NCI-H524 treated with DMSO at 0.1 percent for 48 hours (cell line): ENCODE results near the gene OMP.
"Not testable (repeated sequence)": the region's sequence is repeated elsewhere in the genome, so short reads cannot be mapped to it uniquely, and the experiment has no call there.

Source experiments
- DNase-seq: peaks from one replicate; lab custom pipeline; 2025; lab: John Stamatoyannopoulos, UW

The OMP gene

DNA sequence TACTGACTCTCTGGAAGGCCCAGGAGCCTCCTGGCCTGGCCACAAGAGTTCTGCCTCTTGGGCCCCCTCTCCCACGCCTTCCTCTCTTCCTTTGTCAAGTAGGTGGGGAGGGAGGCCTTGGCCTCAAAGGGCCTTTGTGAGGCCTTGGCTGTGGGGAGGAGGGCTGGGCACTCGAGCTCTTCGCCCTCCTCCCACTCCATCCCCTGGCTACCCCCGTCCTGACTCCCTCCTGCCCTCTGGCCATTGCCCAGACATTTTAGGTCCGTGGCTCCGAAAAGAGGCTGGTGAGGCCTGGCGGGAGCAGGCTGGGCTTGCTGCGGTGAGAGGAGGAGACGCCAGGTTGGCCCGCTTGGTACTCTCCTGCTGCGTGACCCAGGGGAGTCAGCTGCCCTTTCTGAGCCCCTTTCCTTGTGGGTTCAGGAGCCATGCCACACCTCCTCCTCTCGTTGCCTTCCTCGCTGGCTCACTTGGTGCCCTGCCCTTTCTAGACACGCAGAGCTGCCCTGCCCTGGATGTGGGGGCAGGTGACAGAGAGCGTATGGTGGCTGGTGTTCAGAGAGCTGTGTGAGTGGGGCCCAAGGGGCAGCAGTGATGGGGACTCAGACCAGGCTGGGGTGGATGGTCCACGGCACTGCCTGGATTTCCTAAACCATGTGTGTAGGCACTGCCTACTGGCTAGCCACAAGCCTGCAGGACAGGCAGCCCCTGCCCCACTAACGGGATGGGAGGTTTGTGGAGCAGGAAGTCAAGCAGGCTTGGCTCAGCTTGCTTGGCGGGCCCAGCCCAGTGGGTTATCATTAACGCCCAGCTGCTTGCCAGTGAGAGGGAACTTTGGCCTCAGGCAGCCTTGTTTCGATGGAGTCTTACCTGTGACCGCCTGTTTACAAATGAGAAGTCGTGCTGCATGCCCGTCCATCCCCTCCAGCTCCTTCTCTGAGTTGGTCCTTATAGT is 15.8 kb upstream of the OMP start:
- DNase-seq, result no peak

GRCh38 chr11:77087723-77088225 is 14.9 kb upstream of the OMP start:
- DNase-seq, result no peak

DNA sequence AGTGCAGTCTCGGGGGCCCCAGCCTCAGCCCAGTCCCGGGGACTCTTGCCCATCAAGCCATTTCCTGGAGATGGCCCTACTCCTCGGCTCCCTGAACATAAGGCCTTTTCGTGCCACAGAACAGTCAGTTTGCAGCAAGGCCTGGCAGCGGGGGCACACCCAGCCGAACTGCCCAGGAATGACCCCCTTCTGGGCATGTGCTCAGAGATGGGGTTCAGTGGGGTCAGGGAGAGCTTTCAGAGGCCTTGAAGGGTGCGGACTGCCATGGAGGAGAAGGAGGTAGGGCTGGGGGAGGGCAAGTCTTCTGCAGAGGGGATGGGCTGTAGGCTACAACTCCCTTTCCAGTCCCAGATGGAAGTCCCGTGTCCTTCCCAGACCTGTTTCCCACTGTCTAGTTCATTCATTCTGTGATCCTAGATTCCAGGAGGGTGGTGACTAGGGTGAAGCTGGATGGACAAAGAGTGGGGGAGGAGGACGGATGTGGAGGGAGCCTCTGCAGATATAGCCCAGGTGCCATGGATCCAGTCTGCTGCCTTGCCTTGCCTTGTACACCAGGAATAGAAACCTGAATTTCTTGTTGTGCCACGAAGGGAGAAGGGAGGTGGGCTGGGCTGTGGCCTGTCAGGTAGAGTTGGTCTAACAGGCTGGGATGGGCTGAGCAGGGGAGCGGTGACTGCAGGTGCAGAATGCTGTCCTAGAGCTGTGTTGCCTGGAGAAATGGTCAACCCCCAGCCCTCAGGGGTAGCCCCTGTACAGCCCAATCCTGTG is 14.2 kb upstream of the OMP start:
- no peak for DNase-seq

GRCh38 chr11:77089004-77089545 is 13.6 kb upstream of the OMP start:
- DNase-seq, result no peak

GRCh38 chr11:77090046-77090372 is 12.6 kb upstream of the OMP start:
- DNase-seq, result no peak

DNA sequence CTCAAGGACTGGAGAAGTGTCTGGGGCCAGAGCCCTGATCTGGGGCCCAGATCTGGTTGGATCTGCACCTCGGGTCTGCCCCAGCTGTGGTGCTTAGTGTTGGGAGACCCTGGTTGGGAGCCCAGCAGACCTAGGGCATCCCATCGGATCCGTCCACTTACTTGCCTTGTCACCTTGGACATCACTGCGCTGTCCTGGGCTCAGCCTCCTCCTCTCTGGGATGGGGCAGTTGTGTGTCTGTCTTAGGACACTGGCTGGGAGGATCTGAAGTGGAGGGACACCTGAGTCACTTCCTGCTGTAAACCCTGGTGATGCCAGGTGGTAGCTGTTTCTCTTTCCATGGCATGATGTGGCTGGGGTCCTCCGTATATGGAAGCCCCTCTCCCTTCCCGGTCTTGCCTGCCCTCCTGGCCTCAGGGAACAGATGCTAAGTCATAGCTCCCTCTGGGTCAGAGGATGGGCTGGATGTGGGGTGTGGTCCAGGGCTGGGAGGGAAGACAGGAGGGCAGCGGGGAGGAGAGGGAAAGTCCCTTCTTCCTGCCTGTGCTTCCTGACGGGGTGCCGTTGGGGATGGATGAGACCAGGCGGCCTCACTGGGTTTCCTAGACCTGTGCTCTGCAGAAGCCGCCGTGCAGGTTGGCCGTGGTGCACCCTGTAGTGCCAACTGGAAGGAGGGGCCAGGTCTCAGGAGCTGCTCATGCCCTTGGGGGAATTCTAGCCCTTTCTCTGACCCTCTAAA is 12.1 kb upstream of the OMP start:
- no peak for DNase-seq

DNA sequence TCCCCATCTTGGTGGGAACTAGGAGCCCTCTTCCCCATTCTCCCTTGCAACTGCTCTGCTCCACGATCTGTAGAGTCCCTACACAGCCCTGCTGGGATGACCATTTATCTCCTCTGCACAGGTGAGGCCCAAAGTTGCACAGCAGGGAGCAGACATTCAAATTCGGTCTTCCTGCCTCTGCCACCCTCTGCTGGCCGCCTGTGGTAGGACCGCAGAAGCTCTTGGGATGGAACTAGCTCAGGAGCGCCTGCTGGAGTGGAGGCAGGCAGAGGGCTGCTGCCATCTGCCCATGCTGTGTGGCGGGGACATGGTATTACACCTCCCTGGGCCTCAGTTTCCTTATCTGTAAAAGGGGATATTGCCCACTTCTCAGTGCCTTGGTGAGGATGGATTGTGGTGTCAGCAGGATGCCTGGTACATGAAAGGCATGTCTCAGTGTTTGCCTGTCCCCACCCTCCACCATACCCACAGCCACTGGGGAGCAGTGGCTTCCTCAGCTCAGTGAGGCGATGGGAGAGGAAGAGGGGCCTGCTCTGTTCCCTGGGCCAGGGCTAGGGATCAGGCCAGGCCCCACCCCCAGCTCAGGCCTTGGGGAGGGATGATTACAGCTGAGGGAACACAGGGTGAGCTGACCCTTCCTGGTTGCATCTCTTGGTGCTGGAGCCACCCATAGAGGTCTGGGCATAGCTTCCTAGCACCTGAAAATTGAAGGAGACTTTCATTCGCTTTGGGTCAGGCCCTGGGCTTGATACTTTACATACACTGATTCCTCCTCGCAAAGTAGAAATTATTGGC is 11.3 kb upstream of the OMP start:
- DNase-seq, result peak; percentile 7

GRCh38 chr11:77092382-77092781 is 10.3 kb upstream of the OMP start:
- DNase-seq, result no peak

DNA sequence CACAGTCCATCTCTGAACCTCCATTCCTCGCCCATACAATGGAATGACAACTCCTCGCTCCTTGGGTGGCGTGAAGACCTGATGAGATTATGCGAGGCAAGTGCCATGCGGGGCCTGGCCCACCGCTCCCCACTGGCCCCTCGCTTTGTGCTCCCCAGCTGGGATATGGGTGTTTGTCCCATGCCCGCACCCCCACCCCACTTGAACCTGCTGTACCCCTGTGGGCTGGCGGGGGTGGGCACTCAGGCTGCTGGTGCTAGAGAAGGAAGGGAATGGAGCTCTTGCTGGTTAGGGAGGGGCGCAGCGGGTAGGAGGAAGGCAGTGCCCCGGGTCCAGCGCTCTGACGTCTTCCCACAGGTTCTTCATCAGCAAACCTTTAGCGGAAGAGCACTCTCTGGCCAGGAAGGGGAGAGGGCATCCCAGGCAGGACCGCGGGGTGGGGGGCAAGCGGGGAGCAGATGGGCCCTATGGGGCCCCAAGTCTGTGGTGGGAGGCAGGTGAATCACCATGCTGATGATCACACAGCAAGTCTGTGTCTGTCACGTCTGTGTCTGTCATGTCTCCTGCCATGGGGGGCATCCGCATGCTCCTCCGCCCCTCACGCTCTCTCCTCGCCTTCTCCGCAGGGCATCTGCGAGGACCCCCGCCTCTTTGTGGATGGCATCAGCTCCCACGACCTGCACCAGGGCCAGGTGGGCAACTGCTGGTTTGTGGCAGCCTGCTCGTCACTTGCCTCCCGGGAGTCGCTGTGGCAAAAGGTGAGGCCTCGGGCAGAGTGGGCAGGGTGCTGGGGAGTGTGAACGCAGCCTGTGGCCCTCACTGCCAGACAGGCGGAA is 9.4 kb upstream of the OMP start:
- DNase-seq, result no peak

DNA sequence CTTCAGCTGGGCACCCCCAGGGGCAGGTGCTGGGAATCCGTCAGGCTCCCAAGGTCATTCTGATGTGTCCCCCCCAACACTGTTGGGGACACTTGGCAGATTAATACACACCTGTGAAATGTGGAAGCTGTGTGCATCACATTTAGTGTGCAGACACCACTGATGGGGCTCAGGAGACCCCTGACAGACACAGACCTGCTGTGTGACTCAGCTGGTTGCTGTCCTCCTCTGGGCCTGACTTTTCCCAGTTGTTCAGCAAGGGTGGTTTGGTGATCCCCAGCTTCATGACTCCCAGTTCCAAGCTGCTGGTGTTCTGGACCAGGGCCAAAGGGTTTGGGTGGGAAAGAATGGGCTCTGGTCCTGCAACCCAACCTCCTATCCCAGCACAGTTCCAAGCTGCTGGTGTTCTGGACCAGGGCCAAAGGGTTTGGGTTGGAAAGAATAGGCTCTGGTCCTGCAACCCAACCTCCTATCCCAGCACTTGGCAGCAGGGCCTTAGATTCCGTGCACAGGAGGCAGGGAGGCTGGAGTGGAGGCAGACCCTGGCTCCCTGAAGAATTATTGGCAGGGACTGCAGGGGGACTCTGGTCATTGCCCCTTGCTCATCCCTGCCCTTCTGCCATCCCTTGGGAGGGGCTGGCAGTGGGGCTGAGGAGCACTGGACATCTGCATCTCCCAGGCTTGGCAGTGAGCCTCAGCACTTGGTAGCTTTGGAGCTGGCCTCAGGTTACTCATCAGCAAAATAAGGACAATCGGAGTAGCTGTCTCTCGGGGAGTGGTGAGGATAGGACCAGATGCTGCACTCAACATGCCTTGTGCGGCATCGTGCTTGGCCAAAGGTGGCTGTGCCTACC is 8.4 kb upstream of the OMP start:
- DNase-seq, result no peak

GRCh38 chr11:77094841-77095365 is 7.7 kb upstream of the OMP start:
- DNase-seq, result no peak

GRCh38 chr11:77095551-77096490 is 6.8 kb upstream of the OMP start:
- no peak for DNase-seq

DNA sequence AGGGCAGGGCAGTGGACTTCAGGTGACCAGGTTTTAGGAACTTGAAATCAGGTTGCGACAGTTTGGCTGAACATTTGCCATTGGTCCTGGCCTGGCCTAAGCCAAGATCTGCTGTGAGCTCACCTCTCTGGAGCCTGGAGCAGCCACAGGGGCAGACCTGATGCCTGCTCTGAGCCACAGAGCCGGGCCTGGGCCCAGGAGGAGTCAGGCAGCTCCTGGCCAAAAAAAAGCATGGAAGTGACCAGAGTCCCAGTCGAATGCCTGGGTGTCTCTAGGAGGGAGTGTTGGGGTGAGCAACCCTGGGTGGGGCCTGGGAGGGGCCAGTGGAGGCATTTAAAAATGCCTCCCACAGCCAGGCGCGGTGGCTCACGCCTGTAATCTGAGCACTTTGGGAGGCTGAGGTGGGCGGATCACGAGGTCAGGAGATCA is 6.0 kb upstream of the OMP start:
- no peak for DNase-seq

- not testable (repeated sequence) for DNase-seq
These were observed 5.5 kb upstream of the OMP start for GRCh38 chr11:77097180-77097579.

- DNase-seq, result no peak
These were observed 2.2 kb upstream of the OMP start for GRCh38 chr11:77100166-77101042.

DNA sequence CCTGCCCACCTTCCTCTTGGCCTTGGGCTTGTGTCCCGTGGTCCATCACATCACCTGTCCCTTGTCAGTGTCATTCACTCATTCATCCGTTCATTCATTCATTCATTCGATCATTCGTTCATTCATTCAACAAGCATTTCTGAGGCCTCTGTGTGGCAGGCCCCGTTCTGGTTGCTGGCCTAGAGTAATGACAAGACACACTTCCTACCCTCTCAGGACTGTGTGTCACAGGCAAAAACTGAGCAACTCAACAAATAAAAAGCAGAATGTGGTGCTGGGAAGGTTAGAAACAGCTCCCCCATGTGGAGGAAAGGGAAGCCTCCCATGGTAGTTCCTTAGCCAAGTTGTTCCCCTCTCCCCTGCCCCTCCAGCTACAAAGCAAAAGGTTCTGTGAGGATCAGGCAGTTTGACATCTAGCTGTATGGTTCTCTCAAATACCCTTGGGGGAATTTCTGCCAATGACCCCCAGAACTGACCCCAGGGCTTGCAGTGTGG is 1.6 kb upstream of the OMP start:
- no peak for DNase-seq

DNA sequence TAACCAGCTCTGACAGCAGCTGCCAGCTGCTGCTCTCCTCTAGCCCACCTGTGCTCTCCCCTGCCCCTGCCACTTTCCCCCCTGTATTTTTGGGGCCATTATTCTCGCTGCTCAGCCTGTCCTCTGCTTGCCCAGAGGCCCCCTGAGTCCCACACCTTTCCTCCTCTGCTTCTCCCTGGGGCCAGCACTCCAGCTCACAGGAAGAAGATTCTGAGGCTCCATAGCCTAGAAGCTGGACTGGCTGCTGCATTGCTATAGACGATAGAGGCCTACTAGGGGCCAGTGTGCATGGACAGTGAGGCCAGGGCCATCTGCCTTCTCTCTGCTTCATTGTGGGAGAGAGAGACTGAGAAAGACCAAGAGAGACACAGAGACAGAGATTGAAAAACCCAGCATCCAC is 679 bp downstream of the OMP start:
- DNase-seq, result no peak
